Natural killer cell (primary cell): Measurements from ENCODE around the gene KCNE4. TPM values are rescaled to one million over a fixed set of nuclear protein-coding genes. Genes with fewer than 3 reads are reported as not detected.

Experiments
- ATAC-seq, 3 donors: fragments of 150-1000 bp in 2 of 3; fragments of 200-7000 bp in 1 of 3; cut with Tn5 transposase; 1 replicate in 1 of 3; 2 replicates in 2 of 3; pipeline ENCODE4 v1.10.0; 2021; ENCODE audit warnings: mild to moderate bottlenecking in 2 of 3, moderate library complexity in 2 of 3
- DNase-seq, 2 donors: peaks; one replicate each; pipeline versions ENCODE4 v3.0.0 to v3.0.0-alpha.2; 2013 to 2021; ENCODE audit warnings: mixed read lengths in 1 of 2
- H3K27ac ChIP-seq: one replicate; pipeline ENCODE4 v1.5.1; 2013; ENCODE audit warnings: mild to moderate bottlenecking, low read length
- H3K27me3 ChIP-seq: one replicate; pipeline ENCODE4 v1.6.1; 2013; ENCODE audit warnings: low read length; ENCODE audit not compliant: control insufficient read depth, insufficient read depth
- H3K36me3 ChIP-seq: one replicate; pipeline ENCODE4 v1.6.1; 2013; ENCODE audit warnings: low read length; ENCODE audit not compliant: control insufficient read depth, insufficient read depth
- H3K4me1 ChIP-seq: one replicate; pipeline ENCODE4 v1.6.1; 2013; ENCODE audit warnings: low read length; ENCODE audit not compliant: control insufficient read depth, insufficient read depth
- H3K4me3 ChIP-seq: one replicate; pipeline ENCODE4 v1.5.1; 2013; ENCODE audit warnings: low read length
- H3K9me3 ChIP-seq: one replicate; pipeline ENCODE4 v1.6.1; 2013; ENCODE audit warnings: low read length; ENCODE audit not compliant: control insufficient read depth, insufficient read depth
- H3K27ac Mint-ChIP-seq, 2 donors: one replicate each; pipeline ENCODE4 v1.8.0; 2022; ENCODE audit warnings: mild to moderate bottlenecking in 2 of 2, mixed read lengths in 2 of 2, moderate library complexity in 1 of 2
- H3K27me3 Mint-ChIP-seq, 2 donors: one replicate each; pipeline ENCODE4 v1.8.0; 2022; ENCODE audit warnings: low read depth in 2 of 2, mixed read lengths in 2 of 2
- H3K36me3 Mint-ChIP-seq: one replicate; pipeline ENCODE4 v1.8.0; 2022; ENCODE audit warnings: mixed read lengths
- H3K4me1 Mint-ChIP-seq, 2 donors: one replicate each; pipeline ENCODE4 v1.8.0; 2022; ENCODE audit warnings: mixed read lengths in 2 of 2
- H3K4me3 Mint-ChIP-seq: one replicate; pipeline ENCODE4 v1.8.0; 2022; ENCODE audit warnings: mild to moderate bottlenecking, moderate library complexity, mixed read lengths
- H3K9me3 Mint-ChIP-seq, 2 donors: one replicate each; pipeline ENCODE4 v1.8.0; 2022; ENCODE audit warnings: mixed read lengths in 2 of 2
- CTCF ChIP-seq: fragments of 200-600 bp; IDR thresholded peaks from one replicate; pipeline ENCODE4 v1.8.0; 2022; ENCODE audit warnings: antibody characterized with exemption
- WGBS: methylation state at CpG from one replicate; pipeline ENCODE4 v1.1.7; 2013; ENCODE audit warnings: missing lambda C conversion rate; ENCODE audit not compliant: insufficient coverage; 5-methylcytosine and 5-hydroxymethylcytosine counted together
- intact Hi-C: fragments of 100-400 bp; cut with micrococcal nuclease; formaldehyde crosslinking; loops from one replicate; pipeline ENCODE4 v1.14.2; 2022
- total RNA-seq, 4 donors: library from RNA; stranded (reverse); fragments of 120-200 nt in 1 of 4; gene quantifications; one replicate each; pipeline versions ENCODE4 v1.2.3 to v1.2.4, GENCODE V29; 2013 to 2022

KCNE4 gene
- total RNA-seq, result not detected
- not detected for total RNA-seq (2013)

DNA sequence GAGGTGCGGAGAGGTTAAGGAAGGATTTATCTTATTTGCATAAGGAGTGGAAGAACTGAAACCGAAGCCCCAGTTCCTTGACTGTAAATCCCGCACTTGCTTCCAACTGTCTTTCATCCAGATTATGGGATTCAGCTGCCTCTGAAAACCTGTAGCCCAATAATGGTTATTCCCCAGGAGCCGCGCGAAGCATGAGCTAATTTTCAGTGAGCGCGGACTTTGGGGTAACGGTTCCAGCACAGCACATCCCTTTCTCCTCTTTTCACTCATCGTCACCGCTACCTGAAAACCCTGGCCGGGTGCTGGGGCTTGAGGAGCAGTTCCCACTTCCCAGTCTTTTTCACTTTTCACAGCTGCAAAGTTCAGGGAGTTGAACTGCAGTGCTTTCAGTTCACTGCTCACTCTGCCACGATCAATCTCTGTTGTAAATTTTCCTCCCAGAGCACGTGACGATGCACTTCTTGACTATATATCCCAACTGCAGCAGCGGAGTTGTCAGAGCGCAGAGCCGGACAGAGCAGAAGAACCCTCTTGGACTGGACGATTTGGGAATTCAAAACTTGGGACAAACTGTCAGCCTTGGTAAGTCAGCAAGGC is at the start of gene KCNE4:
Gene KCNE4 (plus strand): TSS at position 498 of the 597 bp plus-strand sequence. CDS start 641 bp downstream, outside the sequence.
- Histone ChIP-seq H3K4me1 (no peaks in the 10 kb centered on the region), H3K4me3 (no peak within 1 kb of the TSS), H3K36me3 (no peaks in the 10 kb centered on the region), H3K9me3 (no peaks in the 10 kb centered on the region), H3K27ac (no peak within 1 kb of the TSS), H3K27me3 (no peaks in the 10 kb centered on the region)
- Mint-ChIP-seq H3K4me1 (no peaks in the 10 kb centered on the region), H3K4me3 (no peak within 1 kb of the TSS), H3K27me3 (peaks cover 0 to 6% of the 10 kb centered on the region in 2 donors), H3K9me3 (no peaks in the 10 kb centered on the region), H3K27ac (no peak within 1 kb of the TSS), H3K36me3 (no peaks in the 10 kb centered on the region)
- no peak for DNase-seq
- intact Hi-C loops, result no loop called here
- TF ChIP-seq CTCF, result no peak
- no peak for ATAC-seq
- 75% methylated on average over 19 of the region's 19 CpGs for WGBS

- Mint-ChIP-seq H3K27ac (no peak overlapping the region), H3K4me3 (no peak overlapping the region), H3K4me1 (no peaks in the 10 kb centered on the region), H3K36me3 (no peaks in the 10 kb centered on the region), H3K9me3 (no peaks in the 10 kb centered on the region), H3K27me3 (peaks cover 0 to 3% of the 10 kb centered on the region in 2 donors)
- intact Hi-C loops, result no loop called here
- Histone ChIP-seq H3K4me3 (no peak overlapping the region), H3K27ac (no peak overlapping the region), H3K36me3 (no peaks in the 10 kb centered on the region), H3K9me3 (no peaks in the 10 kb centered on the region), H3K27me3 (no peaks in the 10 kb centered on the region), H3K4me1 (no peaks in the 10 kb centered on the region)
- no peak for DNase-seq
- no peak for TF ChIP-seq CTCF
- WGBS, result 93% methylated on average over 3 of the region's 3 CpGs
- no peak for ATAC-seq
Measured at GRCh38 chr2:223003191-223003590, 48.8 kb upstream of the KCNE4 start.

- ATAC-seq, result no peak
- no peaks in the 10 kb centered on the region for H3K36me3 Mint-ChIP-seq
- no peak for DNase-seq
- Histone ChIP-seq H3K4me3 (no peak overlapping the region), H3K36me3 (no peaks in the 10 kb centered on the region), H3K9me3 (no peaks in the 10 kb centered on the region), H3K27ac (no peak overlapping the region), H3K27me3 (no peaks in the 10 kb centered on the region), H3K4me1 (no peaks in the 10 kb centered on the region)
- TF ChIP-seq CTCF, result no peak
- no peak overlapping the region for H3K27ac Mint-ChIP-seq
- 78% methylated on average over 1 of the region's 1 CpG for WGBS
- intact Hi-C loops, result no loop called here
- H3K9me3 Mint-ChIP-seq, result peaks cover 0 to 3% of the 10 kb centered on the region in 2 donors
- no peak overlapping the region for H3K4me3 Mint-ChIP-seq
- H3K27me3 Mint-ChIP-seq, result peaks cover 0 to 3% of the 10 kb centered on the region in 2 donors
- no peaks in the 10 kb centered on the region for H3K4me1 Mint-ChIP-seq
Measured at GRCh38 chr2:223005496-223005895, 46.5 kb upstream of the KCNE4 start.

DNA sequence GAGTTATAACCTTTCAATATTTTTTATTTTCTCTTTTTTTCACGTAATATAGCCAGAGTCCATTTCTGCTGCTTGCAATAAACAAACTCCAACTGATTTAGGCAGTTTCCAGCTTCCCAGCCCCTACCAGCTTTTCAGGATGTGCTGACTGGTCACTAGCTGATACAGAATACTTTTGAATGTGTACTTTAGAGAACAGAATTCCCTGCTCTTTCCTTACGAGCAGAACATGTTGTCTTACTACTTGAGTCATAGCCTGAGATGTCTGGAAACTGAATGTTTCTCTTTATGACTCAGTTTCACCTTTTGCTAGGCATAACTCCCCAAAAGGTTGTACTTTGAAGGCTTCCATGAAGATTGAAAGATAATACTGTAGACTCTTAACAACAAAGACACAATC is 44.5 kb upstream of the KCNE4 start:
- no peaks in the 10 kb centered on the region for H3K4me1 Mint-ChIP-seq
- no peaks in the 10 kb centered on the region for H3K27me3 ChIP-seq
- H3K4me1 ChIP-seq, result no peaks in the 10 kb centered on the region
- no peaks in the 10 kb centered on the region for H3K36me3 Mint-ChIP-seq
- no peak overlapping the region for H3K27ac Mint-ChIP-seq
- ATAC-seq (no peak), DNase-seq (no peak)
- no peak overlapping the region for H3K4me3 ChIP-seq
- H3K36me3 ChIP-seq, result no peaks in the 10 kb centered on the region
- intact Hi-C loops, result no loop called here
- no peak overlapping the region for H3K27ac ChIP-seq
- H3K9me3 ChIP-seq, result no peaks in the 10 kb centered on the region
- peaks cover 0 to 3% of the 10 kb centered on the region in 2 donors for H3K27me3 Mint-ChIP-seq
- H3K4me3 Mint-ChIP-seq, result no peak overlapping the region
- H3K9me3 Mint-ChIP-seq, result peaks cover 0 to 5% of the 10 kb centered on the region in 2 donors
- no peak for TF ChIP-seq CTCF
- 69% methylated on average over 2 of the region's 2 CpGs for WGBS
